Right renal cortex interstitium (tissue), 3 donors: ENCODE measurements around the gene NPY4R2. TPM values are rescaled to one million over a fixed set of nuclear protein-coding genes. Genes with fewer than 3 reads are reported as not detected.
"Not testable (repeated sequence)": the region's sequence is repeated elsewhere in the genome, so short reads cannot be mapped to it uniquely, and the experiment has no call there.

Source experiments
- DNase-seq, 3 donors: peaks; one replicate each; pipeline ENCODE4 v3.0.0-alpha.2; 2013; ENCODE audit warnings: low read depth in 3 of 3, low spot score in 2 of 3
- polyA plus RNA-seq, 3 donors: library from polyadenylated mRNA; unstranded; fragments of 120-200 nt; gene quantifications; one replicate each; pipeline ENCODE4 v1.2.1, GENCODE V29; 2013; ENCODE audit not compliant: insufficient read length in 3 of 3

The NPY4R2 gene, protein sequence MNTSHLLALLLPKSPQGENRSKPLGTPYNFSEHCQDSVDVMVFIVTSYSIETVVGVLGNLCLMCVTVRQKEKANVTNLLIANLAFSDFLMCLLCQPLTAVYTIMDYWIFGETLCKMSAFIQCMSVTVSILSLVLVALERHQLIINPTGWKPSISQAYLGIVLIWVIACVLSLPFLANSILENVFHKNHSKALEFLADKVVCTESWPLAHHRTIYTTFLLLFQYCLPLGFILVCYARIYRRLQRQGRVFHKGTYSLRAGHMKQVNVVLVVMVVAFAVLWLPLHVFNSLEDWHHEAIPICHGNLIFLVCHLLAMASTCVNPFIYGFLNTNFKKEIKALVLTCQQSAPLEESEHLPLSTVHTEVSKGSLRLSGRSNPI
- polyA plus RNA-seq = not detected

DNA sequence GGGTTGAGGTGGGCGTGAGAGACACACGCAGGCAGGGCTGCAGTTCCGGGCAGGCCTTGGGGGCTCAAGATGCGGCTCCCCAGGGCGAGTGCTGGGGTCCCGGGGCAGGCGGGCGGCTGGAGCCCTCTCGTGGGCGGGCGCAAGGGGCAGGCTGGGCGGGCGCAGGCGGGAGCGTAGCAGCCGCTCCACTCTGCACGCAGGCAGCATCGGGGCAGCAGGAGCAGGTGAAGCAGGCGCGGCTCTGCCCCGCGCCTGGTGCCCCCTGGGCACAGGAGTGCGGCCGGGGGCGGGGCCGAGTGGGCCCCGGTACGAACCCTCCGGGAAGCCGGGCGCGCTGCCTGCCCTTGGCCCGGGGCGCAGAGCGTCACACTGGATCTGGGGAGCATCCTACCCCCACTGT lies at the start of gene NPY4R2:
TSS of gene NPY4R2 (plus strand) at position 188 of the 400 bp plus-strand sequence. CDS start 3,326 bp downstream, outside the sequence.
- DNase-seq = not testable (repeated sequence)

- not testable (repeated sequence) for DNase-seq
Observed at GRCh38 chr10:47870887-47871286, 47.6 kb upstream of the NPY4R2 start.

GRCh38 chr10:47871485-47872180 lies 46.8 kb upstream of the NPY4R2 start:
- DNase-seq = not testable (repeated sequence)

GRCh38 chr10:47872236-47872635 lies 46.2 kb upstream of the NPY4R2 start:
- not testable (repeated sequence) for DNase-seq

- not testable (repeated sequence) for DNase-seq
Observed at GRCh38 chr10:47884239-47884638, 34.2 kb upstream of the NPY4R2 start.

DNA sequence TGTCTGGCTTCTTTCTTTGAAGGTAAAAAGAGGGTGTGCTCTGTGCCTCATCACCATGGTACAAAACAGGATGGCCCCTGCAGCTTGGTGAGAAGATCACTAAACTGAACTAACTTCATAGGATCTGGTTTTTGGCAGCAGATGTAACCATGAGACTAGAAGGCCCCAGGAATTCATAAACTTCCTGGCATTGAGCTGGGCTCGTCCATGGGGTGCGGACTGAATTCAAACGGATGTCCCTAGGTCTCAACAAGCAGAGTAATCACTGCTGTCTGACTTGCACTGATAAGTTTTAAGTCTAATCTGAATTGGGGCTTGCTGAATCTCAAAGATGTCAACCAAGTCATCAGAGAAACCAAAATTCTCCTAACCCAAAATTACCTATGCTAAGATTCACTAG lies 33.5 kb upstream of the NPY4R2 start:
- DNase-seq = not testable (repeated sequence)

GRCh38 chr10:47886356-47886755 lies 32.1 kb upstream of the NPY4R2 start:
- not testable (repeated sequence) for DNase-seq

DNA sequence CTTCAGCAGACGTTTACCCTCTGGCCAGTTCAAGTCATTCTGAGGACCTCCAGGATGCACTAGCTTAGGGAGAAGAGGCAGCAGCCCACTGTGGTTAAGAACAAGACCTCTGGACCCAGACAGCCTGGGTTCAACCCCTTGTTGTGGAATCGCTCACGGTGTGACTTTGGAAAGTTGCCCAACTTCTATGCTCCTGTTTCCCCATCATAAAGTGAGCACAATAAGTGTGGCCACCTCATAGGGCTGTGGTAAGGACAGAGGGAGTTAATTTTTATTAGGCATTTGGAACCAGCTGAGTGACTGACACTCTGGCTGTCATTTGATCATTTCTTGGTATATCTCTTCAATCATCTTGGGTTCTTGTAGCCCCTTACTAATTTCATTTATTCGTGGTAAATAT lies 31.6 kb upstream of the NPY4R2 start:
- not testable (repeated sequence) for DNase-seq

GRCh38 chr10:47890737-47891136 lies 27.7 kb upstream of the NPY4R2 start:
- not testable (repeated sequence) for DNase-seq

- not testable (repeated sequence) for DNase-seq
Observed at GRCh38 chr10:47892494-47893261, 25.8 kb upstream of the NPY4R2 start.

- DNase-seq = not testable (repeated sequence)
Observed at GRCh38 chr10:47894571-47894970, 23.9 kb upstream of the NPY4R2 start.

GRCh38 chr10:47897813-47898212 lies 20.6 kb upstream of the NPY4R2 start:
- DNase-seq = not testable (repeated sequence)

GRCh38 chr10:47909333-47909732 lies 9.1 kb upstream of the NPY4R2 start:
- not testable (repeated sequence) for DNase-seq

- not testable (repeated sequence) for DNase-seq
Observed at GRCh38 chr10:47910486-47910885, 8.0 kb upstream of the NPY4R2 start.

DNA sequence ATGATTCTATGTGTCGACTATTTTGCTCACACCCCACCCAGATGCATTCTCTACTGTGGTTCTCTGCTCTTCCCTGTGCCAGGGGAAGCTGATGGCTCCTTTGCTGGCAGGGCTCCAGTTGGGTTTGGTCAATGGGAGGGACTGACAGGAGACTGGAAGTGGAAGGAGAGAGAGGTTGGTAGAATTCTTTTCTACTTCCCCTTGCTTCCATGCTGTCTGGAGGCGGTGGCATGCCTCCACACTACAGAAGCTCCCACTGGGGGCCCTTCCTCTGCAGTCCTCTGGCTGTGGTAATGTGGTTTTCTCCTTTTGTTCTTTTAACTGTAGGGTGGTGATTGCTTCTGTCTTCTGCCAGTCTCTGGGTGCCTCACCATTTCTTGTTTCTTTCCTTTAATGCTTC lies 4.4 kb upstream of the NPY4R2 start:
- DNase-seq = not testable (repeated sequence)

GRCh38 chr10:47915849-47916548 lies 2.5 kb upstream of the NPY4R2 start:
- not testable (repeated sequence) for DNase-seq

DNA sequence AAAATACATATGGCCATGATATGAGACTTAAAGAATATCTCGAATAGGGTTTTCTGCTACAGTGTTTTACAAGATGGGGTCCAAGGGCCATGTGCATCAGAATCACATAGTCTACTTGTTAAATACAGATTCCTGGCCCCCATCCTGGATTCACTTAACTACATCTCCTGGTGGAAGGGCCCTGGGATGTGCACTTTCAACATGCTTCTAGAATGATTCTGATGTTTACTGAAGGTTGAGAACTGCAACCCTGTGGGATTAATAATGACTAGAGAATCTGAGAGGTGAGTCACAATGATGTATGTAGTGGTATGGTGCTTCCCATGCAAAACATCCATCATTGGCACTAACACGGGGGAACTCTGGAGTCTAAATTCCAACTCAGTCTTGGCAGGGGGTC lies 2.1 kb downstream of the NPY4R2 start:
- DNase-seq = not testable (repeated sequence)

GRCh38 chr10:47922503-47922902 lies 4.0 kb downstream of the NPY4R2 start:
- DNase-seq = not testable (repeated sequence)

DNA sequence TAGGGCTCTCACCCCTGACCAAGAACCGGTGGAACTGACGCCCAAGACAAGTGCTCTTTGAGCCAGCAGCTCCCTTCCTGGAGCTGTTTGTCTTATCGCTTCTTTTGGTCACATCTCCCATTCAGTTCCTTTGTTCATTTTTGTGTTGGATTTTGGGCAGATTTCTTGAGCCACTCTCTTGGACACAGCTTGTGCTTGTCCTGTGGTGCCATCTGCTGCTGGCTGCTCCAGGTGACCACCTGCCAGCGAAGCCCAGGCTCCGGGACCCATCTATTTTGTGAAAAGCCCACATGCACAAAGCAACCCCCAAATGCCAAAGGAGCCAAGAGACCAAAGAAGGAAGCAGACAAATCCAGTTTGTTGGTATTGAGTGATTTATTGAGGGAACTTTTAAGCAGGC lies 6.2 kb downstream of the NPY4R2 start:
- DNase-seq = not testable (repeated sequence)
